DMS 273 treated with DMSO at 0.1 percent for 48 hours (cell line): ENCODE measurements around the gene KRT3.
"Not testable (repeated sequence)": the region's sequence is repeated elsewhere in the genome, so short reads cannot be mapped to it uniquely, and the experiment has no call there.

Source experiments
- DNase-seq: peaks from one replicate; lab custom pipeline; 2025; lab: John Stamatoyannopoulos, UW

Gene KRT3

DNA sequence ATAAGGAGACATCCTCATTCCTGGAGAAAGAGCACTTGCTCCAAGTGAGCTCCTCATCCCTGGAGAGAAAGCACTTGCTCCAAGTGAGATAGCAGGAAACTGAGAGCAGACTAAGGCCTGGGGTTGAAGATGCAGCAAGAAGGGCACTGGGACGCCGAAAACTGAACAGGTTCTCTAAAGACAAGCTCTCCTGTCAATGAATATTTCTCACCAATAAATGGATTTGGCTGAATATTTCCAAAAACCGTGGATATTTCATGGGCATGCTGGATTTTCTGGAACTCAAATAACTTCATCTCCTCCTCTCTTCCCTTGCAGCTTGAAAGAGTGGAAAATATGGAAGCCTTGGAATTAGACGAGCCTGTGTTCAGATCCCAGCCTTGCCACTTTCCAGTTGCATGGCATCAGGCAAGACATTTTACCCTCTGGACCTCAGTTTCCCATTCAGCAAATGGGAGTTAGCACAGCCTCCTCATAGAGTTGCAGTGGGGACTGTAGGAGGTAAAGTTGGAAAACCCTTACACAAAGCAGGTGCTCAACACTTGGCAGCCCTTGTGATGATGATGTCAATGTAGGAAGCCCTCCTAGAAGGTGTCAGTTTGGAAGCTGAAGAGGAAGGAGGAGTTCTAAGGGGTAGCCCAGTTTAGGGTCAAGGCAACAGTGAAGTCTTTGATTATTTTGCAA is 14.4 kb downstream of the KRT3 start:
- no peak for DNase-seq

DNA sequence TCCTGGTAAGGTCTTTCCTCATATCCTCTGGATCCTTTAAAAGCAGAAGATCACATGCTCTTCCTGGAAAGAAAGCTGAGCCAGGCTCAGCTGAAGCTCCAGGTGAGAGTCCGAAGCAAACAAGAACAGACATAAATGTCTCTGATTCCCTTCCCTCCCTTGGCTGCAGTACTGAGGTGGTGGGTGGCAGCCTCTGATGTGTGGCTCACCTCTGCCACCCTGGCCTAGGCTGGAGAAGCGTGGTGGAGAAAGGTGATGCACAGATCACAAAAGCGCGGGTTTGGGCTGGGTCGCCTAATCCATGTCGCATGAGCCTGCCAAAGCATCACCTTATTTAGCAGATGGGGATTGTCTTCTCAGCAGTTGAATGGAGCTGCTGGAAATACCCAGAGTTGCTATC is 16.0 kb downstream of the KRT3 start:
- no peak for DNase-seq

GRCh38 chr12:52778833-52779232 is 17.1 kb downstream of the KRT3 start:
- DNase-seq: no peak

- no peak for DNase-seq
These were observed 18.4 kb downstream of the KRT3 start for GRCh38 chr12:52777566-52777965.

DNA sequence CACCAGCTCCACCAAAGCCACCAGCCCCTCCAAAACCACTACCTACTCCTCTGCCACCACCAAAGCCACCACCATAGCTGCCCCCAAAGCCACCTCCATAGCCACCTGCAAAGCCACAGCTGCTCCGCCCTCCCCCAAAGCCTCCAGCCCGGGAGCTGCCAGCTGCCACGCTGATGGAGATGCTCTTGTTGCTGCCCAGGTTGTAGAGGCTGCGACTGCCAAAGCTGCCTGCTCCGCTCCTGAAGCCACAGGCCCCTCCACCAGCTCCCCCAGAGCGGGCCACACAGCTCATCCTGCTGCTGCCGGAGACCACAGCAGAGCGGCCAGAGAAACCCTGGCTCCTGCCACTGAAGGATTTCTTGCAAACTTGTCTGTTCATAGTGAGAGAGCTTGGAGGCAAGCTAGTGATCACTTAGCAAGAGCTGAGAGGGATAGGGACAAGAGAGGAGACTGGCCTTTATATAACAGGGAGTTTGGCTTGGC is 19.0 kb downstream of the KRT3 start, which contains the start of gene KRT76:
KRT76 (minus strand) TSS at position 433 of the 483 bp plus-strand sequence; CDS start at position 379, 54 bp downstream.
- DNase-seq: no peak

DNA sequence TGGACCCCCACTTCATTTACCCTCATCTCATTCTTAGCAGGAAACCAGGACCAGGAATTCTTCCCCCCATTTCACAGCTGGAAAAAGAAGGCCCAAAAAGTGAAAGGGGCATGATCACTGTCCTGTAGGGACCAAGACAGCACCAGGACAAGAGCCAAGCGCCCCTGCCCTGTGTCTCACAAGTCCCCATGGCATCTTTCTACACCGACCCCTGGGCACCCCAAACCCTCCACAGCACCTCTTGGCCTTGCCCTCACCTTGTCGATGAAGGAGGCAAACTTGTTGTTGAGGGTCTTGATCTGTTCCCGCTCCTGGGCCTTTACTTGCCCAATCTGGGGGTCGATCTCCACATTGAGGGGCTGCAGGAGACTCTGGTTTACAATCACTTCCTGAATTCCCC is 19.5 kb downstream of the KRT3 start:
- no peak for DNase-seq

DNA sequence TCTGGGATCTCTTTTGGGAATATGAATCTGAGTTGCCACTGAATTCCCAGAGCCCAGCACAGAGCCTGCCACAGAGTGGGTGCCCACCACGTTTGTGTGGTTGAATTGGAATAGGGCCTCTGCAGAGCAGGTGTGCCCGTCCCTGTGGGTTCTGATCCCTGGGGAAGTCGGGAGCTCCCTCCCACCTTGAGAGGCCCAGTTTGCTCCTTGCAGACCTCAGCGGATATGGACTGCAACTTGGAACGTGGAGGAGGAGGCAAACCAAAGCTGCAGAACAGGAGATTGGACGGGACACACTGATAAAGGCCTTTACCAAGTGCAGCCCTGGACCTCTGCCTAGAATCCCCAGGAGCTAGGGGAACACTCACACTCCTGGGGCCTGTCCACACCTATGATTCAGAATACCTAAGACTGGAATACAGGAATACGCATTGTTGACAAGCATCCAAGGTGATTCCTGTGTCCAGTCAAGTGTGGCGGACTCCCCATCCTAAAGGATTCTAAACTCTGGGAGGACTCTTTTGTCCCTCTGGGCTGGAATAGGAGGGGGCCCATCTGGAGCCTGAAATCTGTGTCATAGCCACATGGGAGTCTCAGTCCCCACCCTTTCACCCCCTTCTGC is 21.2 kb downstream of the KRT3 start:
- no peak for DNase-seq

DNA sequence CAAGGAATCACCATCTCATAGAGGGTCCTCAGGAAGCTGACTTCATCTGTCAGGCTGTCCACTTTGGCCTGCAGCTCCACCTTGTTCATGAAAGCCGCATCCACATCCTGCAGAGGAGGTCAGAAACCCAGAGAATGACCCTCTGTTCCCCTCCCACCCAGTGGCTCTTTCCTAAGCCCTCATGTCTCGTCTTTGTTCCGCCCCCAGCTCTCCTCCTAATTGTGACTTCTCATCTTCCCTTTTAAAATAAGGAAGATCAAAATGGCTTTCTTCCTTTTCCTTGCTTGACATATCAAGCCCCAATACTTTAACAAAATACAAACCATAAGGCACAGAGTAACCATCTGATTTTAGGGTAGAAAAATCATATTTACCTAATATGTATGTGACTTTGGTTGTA is 23.1 kb downstream of the KRT3 start:
- no peak for DNase-seq

- no peak for DNase-seq
These were observed 23.7 kb downstream of the KRT3 start for GRCh38 chr12:52772188-52772587.

- no peak for DNase-seq
These were observed 24.4 kb downstream of the KRT3 start for GRCh38 chr12:52771505-52771904.

- no peak for DNase-seq
These were observed 24.8 kb downstream of the KRT3 start for GRCh38 chr12:52771088-52771487.

DNA sequence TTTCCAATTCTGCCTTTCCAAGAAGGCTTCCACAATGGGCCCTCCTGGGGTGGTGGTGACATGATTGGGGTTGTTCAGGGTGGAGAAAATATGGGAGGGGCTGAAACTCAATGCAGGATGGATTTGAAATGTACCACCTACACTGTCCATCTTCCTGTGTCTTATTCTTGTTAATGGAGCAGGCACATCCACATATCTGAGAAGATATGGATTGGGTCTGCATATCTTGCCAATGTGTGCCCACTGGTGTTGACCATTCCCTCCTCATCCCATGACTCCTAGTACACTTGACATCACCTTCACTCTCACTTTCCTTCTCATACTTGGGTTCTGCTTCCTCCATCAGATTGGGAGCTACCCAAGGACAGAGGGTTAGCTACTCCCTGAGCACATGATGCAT is 26.0 kb downstream of the KRT3 start:
- DNase-seq: no peak

DNA sequence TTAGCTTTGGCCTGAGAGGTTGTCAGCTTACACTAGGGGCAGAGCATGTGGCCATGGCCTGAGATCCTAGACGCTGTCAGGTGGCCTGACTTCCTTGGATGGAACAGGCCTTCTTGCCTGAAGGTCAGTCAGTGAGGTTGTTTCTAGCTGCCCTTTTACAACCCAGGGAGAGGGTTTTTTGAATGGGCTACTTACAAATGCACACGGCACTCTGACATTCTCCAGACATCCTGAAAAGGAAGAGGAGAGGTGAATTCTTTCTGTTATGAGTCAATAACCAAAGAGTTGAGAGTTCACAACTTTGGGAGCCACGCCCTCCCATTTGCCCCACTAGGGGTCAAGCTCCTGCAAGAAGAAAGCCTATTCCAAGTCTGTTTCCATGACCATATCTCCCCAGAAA is 26.6 kb downstream of the KRT3 start:
- no peak for DNase-seq

- no peak for DNase-seq
These were observed 27.3 kb downstream of the KRT3 start for GRCh38 chr12:52768479-52769200.

GRCh38 chr12:52767427-52767826 is 28.5 kb downstream of the KRT3 start:
- DNase-seq: no peak

DNA sequence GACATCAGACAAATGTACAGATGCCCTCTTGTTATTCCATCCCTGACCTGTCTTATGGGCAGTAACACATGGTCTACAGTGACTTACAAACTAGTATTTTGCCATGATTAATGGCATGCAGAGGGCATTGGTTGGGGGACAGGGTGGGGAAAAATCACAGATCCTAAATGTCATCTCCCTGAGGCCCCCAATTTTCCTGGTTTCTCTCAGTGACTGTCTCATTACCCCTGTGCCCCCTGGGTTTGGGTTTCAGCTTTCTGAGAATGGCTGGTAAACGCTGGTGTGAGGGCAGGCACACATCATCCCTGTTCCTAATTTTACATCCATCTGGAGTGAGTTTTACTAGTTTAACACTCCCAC is 28.9 kb downstream of the KRT3 start:
- no peak for DNase-seq

GRCh38 chr12:52766351-52767019 is 29.4 kb downstream of the KRT3 start:
- DNase-seq: no peak

DNA sequence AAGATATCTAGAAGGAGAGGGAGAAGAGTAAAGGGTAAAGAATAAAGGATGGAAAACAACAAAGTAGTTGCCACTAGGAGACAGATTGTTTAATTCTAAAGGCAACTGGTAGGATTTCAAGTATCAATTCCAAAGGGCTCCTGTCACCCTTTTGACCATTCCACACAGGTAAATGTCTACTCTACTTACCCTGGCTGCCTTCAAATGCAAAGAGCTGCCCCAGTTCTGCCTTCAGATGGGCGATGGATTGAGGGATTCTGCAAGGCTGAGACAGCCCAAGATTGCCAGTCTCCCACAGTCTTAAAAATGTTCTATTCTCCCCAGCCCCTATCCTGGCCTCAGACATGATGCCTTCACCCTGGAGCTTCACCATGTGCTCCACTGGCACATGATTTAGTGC is 30.2 kb downstream of the KRT3 start:
- no peak for DNase-seq

DNA sequence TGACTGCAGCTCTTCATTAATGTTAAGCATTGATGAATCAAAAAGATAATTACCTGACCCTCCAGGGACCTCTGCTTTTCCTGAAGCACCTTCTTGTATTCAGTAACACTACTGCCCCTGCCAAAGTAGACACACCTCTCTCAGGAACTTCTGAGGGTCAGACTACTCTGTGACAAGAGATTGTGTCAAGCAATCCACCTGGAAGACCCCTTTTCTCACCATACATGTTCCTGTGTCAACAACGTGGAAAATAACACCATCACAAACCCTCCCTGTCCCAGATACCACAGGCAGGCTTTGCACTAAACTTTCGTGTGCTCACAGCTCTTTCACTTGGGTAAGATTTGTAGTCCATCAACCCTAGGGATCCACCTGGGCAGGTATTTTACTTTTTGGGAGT is 31.9 kb downstream of the KRT3 start:
- DNase-seq: no peak

DNA sequence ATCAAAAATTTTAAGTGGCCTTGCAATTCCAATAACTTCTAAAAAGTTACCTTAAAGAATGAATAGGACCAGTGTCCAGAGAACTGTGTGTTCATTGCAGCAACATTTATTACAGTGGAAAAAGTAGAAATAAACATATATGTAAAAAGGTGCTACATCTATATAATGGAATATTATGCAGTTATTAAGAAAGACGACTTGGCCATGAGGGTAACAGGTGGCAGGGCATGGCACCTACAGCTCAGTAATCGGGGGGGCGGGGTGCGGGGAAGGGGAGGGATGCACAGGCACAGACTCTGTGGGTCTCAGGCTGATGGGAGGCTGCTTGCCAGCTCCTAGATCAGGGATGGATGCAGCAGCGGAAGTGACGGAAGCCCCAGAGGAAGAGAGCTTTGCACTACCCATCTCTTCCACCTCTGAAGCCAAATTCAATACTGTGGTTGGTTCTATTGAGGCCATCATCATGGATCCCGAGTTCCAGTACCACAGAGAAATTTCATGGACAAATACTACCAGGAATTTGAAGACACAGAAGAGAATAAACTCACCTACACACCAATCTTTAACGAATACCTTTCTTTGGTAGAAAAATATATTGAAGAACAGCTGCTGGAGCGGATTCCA is 32.8 kb downstream of the KRT3 start:
- DNase-seq: no peak

- no peak for DNase-seq
These were observed 34.1 kb downstream of the KRT3 start for GRCh38 chr12:52761802-52762201.

- not testable (repeated sequence) for DNase-seq
These were observed 34.7 kb downstream of the KRT3 start for GRCh38 chr12:52761218-52761617.
